Measurements from ENCODE around the gene PTGS2. TPM values are rescaled to one million over a fixed set of nuclear protein-coding genes. Genes with fewer than 3 reads are reported as not detected.

The PTGS2 gene
- total and polyA plus RNA-seq, 9 donors, result 0.50 to 7.4 (median 2.4) TPM

DNA sequence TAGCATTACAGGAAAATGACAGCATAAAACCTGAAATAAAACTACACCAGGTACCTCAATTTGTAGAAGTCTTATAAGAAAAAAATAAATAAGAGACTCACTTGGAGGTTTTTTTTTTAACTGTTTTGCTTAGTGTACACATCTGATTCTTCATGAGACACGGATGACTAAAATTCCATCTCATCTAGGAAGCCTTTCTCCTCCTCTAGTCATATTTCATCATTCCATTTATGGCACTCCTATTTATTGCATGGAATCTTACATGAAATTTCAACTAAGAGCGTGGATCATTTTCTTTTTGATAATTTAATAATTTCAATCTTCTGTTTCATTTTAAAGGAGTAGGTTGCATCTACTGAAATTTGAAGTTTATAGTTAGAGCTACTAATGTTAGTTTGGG is 1.6 kb upstream of the PTGS2 start:
- WGBS, 3 donors, result 78 to 86% (median 79%) methylated on average over 2 of the region's 2 CpGs
- H3K27me3 ChIP-seq, result no peaks in the 10 kb centered on the region
- H3K36me3 ChIP-seq, result no peaks in the 10 kb centered on the region
- no peak for TF ChIP-seq EP300 (IDR thresholded peaks at IDR 0.05)
- no peak for TF ChIP-seq POLR2A (IDR thresholded peaks at IDR 0.05)
- TF ChIP-seq CTCF (IDR thresholded peaks at IDR 0.05), result no peak
- H3K4me3 ChIP-seq, result no peak overlapping the region
- H3K9me3 ChIP-seq, result no peaks in the 10 kb centered on the region
- H3K4me1 ChIP-seq (ENCODE audit: insufficient read depth), result peaks cover 3% of the 10 kb centered on the region
- intact Hi-C loops (cut with DNase I), result no loop called here
- DNase-seq, result no peak
- H3K27ac ChIP-seq, result no peak overlapping the region

DNA sequence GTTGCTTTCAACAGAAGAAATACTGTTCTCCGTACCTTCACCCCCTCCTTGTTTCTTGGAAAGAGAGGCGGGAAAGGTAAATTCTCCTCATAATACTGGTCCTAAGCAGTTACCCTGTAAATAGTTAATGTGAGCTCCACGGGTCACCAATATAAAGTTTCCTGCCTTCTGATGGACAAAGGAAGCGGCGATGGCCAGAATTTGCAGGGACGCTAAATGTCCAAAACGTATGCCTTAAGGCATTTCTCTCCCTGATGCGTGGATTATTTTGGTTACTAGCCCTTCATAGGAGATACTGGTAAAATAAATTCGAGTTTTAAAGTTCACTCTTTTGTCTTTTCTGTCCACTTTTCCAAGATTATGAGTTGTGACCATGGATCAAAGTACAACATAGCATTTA is 898 bp upstream of the PTGS2 start:
- Histone ChIP-seq H3K27me3 (no peaks in the 10 kb centered on the region), H3K4me3 (peak overlapping the region; percentile 60), H3K36me3 (no peaks in the 10 kb centered on the region), H3K9me3 (no peaks in the 10 kb centered on the region), H3K27ac (no peak overlapping the region), H3K4me1 (ENCODE audit: insufficient read depth) (peaks cover 3% of the 10 kb centered on the region)
- 22 to 26% (median 24%) methylated on average over 9 of the region's 9 CpGs for WGBS, 3 donors
- no peak for TF ChIP-seq EP300 (IDR thresholded peaks at IDR 0.05)
- intact Hi-C loops (cut with DNase I), result no loop called here
- DNase-seq, result no peak

GRCh38 chr1:186679924-186680244 is 339 bp downstream of the PTGS2 start:
- Histone ChIP-seq H3K36me3 (no peaks in the 10 kb centered on the region), H3K4me1 (ENCODE audit: insufficient read depth) (peaks cover 3% of the 10 kb centered on the region), H3K9me3 (no peaks in the 10 kb centered on the region), H3K27me3 (no peaks in the 10 kb centered on the region), H3K4me3 (peak overlapping the region; percentile 60), H3K27ac (peak overlapping the region in 1 of 2 donors; percentile 66)
- TF ChIP-seq EP300 (IDR thresholded peaks at IDR 0.05) (no peak), CTCF (IDR thresholded peaks at IDR 0.05) (no peak), POLR2A (IDR thresholded peaks at IDR 0.05) (no peak)
- 0 to 1% (median 1%) methylated on average over 15 of the region's 15 CpGs for WGBS, 3 donors
- no peak for DNase-seq
- intact Hi-C loops (cut with DNase I), result no loop called here

DNA sequence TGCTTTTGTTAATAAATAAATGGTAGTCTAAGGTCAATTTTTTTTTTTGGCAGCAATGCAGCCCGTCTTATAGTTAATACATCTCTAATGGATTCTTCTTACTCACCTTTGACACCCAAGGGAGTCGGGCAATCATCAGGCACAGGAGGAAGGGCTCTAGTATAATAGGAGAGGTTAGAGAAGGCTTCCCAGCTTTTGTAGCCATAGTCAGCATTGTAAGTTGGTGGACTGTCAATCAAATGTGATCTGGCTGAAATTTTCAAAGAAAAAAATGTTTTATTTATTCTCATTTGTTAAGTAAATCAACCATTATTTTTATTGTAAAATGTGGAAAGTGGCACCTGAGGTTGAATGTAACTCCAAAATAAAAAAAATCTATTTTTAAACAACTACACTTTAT is 2.1 kb downstream of the PTGS2 start:
- TF ChIP-seq CTCF (IDR thresholded peaks at IDR 0.05) (no peak), POLR2A (IDR thresholded peaks at IDR 0.05) (no peak), EP300 (IDR thresholded peaks at IDR 0.05) (no peak)
- H3K4me3 ChIP-seq, result no peak overlapping the region
- H3K36me3 ChIP-seq, result no peaks in the 10 kb centered on the region
- H3K9me3 ChIP-seq, result no peaks in the 10 kb centered on the region
- no peak for DNase-seq
- H3K4me1 ChIP-seq (ENCODE audit: insufficient read depth), result peaks cover 3% of the 10 kb centered on the region
- no peaks in the 10 kb centered on the region for H3K27me3 ChIP-seq
- intact Hi-C loops (cut with DNase I), result no loop called here
- H3K27ac ChIP-seq, result no peak overlapping the region
- WGBS, 3 donors, result 78 to 86% (median 80%) methylated on average over 2 of the region's 2 CpGs

- H3K4me1 ChIP-seq (ENCODE audit: insufficient read depth), result no peaks in the 10 kb centered on the region
- intact Hi-C loops (cut with DNase I), result no loop called here
- no peaks in the 10 kb centered on the region for H3K36me3 ChIP-seq
- H3K9me3 ChIP-seq, result no peaks in the 10 kb centered on the region
- no peak overlapping the region for H3K27ac ChIP-seq
- DNase-seq, result no peak
- H3K4me3 ChIP-seq, result no peak overlapping the region
- H3K27me3 ChIP-seq, result no peaks in the 10 kb centered on the region
- WGBS, 3 donors, result 90 to 98% (median 94%) methylated on average over 3 of the region's 3 CpGs
- TF ChIP-seq CTCF (IDR thresholded peaks at IDR 0.05) (no peak), POLR2A (IDR thresholded peaks at IDR 0.05) (no peak), EP300 (IDR thresholded peaks at IDR 0.05) (no peak)
These were observed 7.6 kb downstream of the PTGS2 start for GRCh38 chr1:186672596-186672995.

All from ovary (tissue), 9 donors.